Ramos (cell line): Measurements from ENCODE around the gene ZDHHC6.
"Not testable (repeated sequence)": the region's sequence is repeated elsewhere in the genome, so short reads cannot be mapped to it uniquely, and the experiment has no call there.

ENCODE experiments used
- in situ Hi-C: fragments of 300-500 bp; cut with MboI; formaldehyde crosslinking; loops from one replicate; pipeline ENCODE4 v1.14.3; 2022; ENCODE audit warnings: low sequenced_read_pairs; ENCODE audit not compliant: unreplicated experiment

The ZDHHC6 gene

GRCh38 chr10:112394475-112394875 is 52.2 kb downstream of the ZDHHC6 start:
- in situ Hi-C loops: no loop called here

- in situ Hi-C loops: no loop called here
These were observed 52.9 kb downstream of the ZDHHC6 start for GRCh38 chr10:112393827-112394226.

DNA sequence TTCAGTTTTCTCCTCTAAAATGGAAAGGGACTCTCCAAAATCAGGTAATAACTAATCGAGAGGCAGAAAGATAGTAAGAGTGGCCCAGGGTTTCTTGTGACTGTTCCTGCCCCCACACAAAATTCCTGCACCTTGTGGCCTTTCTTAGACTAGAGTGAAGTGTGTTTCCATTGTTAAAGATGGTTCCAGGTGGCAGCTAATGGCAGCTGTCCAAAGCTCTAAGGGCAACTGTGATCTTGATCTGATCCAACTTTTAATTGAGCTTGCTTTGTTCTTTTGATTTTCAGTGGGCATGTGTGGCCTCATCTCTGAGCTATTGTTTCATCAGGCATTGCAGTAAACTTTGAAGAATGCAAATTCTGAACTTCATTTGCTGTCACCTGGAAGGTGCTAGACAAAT is 53.4 kb downstream of the ZDHHC6 start:
- in situ Hi-C loops: no loop called here

- in situ Hi-C loops: no loop called here
These were observed 56.5 kb downstream of the ZDHHC6 start for GRCh38 chr10:112390125-112390703.

GRCh38 chr10:112389271-112389822 is 57.4 kb downstream of the ZDHHC6 start:
- in situ Hi-C loops: no loop called here

DNA sequence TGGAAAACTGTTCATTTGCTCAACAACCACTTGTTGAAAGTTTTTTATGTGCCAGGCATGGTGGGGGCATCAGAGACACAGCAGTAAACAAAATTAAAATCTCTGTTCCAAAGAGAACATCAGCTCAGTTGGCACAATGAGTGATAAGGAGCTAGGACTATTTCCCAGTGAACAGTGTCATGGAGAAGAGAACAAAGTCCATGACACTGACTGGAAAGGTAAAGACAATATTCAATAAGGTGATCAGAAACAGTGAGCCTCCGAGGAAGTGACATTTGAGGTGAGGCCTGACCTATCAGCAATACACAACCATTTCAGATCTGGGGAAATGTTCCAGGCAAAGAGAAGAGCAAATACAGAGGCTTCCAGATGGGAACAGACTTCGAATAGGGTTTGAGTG is 58.2 kb downstream of the ZDHHC6 start:
- in situ Hi-C loops: no loop called here

- in situ Hi-C loops: not testable (repeated sequence)
These were observed 58.7 kb downstream of the ZDHHC6 start for GRCh38 chr10:112388056-112388455.

GRCh38 chr10:112385201-112385600 is 61.5 kb downstream of the ZDHHC6 start:
- in situ Hi-C loops: no loop called here

GRCh38 chr10:112384141-112384540 is 62.6 kb downstream of the ZDHHC6 start:
- in situ Hi-C loops: no loop called here

DNA sequence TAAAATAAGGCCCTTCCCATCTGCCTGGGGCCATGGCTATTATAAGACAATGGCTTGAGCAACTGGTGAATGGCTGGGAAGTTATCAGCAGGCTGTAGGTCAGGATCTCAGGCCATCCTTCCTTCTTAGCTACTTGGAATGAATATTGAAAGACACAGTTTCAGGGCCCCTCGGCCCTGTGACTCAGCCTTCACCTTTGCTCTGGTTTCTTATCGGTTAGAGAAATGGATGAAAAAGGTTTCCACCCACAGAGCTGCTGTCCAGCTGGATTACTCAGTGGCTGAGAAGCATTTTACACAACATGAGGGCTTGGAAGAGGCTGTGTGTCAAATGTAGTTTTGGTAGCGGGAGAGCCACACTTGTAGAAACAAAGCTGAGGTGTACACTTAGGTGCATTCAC is 63.4 kb downstream of the ZDHHC6 start:
- in situ Hi-C loops: no loop called here

- in situ Hi-C loops: no loop called here
These were observed 64.0 kb downstream of the ZDHHC6 start for GRCh38 chr10:112382515-112383235.
